H1 (cell line): ENCODE measurements around the gene HEBP1. TPM values are rescaled to one million over a fixed set of nuclear protein-coding genes. Genes with fewer than 3 reads are reported as not detected.

Experiments
- CHD2 ChIP-seq: IDR thresholded peaks from 2 replicates; pipeline ENCODE4 v1.6.1; 2012; ENCODE audit warnings: low read length, improper control_type of control experiment
- CTCF ChIP-seq, 3 experiments: IDR thresholded peaks; 1 replicate in 2 of 3; 2 replicates in 1 of 3; pipeline versions ENCODE4 v1.5.1 to v1.6.1; 2011; ENCODE audit warnings: low read length in 3 of 3, mild to moderate bottlenecking in 3 of 3, inconsistent platforms in 2 of 3, low read depth in 1 of 3, moderate library complexity in 1 of 3; ENCODE audit not compliant: insufficient read depth in 1 of 3; ENCODE audit errors: control extremely low read depth in 1 of 3
- MAFK ChIP-seq: IDR thresholded peaks from 2 replicates; pipeline ENCODE4 v1.6.1; 2012; ENCODE audit warnings: low read depth, mild to moderate bottlenecking, improper control_type of control experiment, low read length
- SRF ChIP-seq: IDR thresholded peaks from 2 replicates; pipeline ENCODE4 v1.6.1; 2011; ENCODE audit warnings: mild to moderate bottlenecking, low read depth, low read length, moderate library complexity
- polyA plus RNA-seq, 7 experiments: library from polyadenylated mRNA; depleted of rRNA in 3 of 7; stranded (reverse) in 5 of 7; unstranded in 2 of 7; fragments of >200 nt in 5 of 7; fragments of 200-250 nt in 2 of 7; gene quantifications; 1 replicate in 5 of 7; 2 replicates in 1 of 7; 4 replicates in 1 of 7; pipeline versions ENCODE4 v1.2.1 to v1.2.3, GENCODE V29; 2011 to 2013; ENCODE audit warnings: missing spikeins in 2 of 7, mixed read lengths in 2 of 7
- total RNA-seq: library from RNA; stranded (reverse); fragmentation: NEBNext Ultra II Directional; extraction: Animal tissue kit (Norgen Biotek cat#: 25700); gene quantifications from 2 replicates; pipeline ENCODE4 v1.2.1, GENCODE V29; 2021

The HEBP1 gene
- total and polyA plus RNA-seq, 2 of the 8 experiments (the other 6 are each of a cell fraction or from before 2014, with no cell fraction given), result 30.8 to 56.1 TPM

DNA sequence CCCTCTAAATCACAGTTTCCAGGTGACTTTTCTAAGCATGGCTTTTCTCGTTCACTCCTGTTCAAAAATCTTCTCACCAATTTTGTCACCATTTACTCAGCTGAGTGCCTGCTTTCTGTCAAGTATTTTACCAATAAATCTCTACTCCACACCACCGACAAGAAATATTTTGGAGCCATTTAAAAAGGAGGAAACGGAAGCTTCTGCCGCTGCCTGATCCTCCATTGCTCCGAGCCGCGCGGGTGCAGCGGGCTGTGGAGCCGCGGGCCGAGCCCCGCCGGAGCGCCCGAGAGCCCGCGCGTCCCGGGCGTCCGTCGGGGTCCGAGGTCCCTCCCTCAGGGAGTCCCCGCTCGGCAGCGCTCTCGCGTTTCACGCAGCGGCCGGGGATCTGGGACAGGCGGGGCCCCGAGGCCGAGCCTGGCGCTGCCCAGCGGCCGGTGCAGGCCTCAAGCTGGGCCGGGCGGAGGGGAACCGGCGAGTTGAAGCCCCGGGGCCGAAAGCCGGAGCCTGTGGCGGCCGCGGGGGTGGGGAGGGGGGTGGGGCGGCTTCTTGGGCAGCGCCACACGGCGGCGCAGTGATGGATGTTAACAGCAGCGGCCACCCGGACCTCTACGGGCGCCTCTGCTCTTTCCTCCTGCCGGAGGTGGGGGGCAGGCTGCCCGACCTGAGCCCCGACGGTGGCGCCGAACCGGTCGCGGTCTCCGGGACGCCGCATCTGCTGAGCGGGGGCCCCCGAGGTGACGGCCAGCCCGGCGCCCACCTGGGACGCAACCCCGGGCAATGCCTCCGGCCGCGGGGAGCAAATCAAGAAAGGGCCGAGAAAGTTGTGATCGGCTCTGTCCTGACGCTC lies 1.1 kb upstream of the HEBP1 start (continued):
- peak; percentile 8 to 40 (median 30) for TF ChIP-seq CTCF (IDR thresholded peaks at IDR 0.05; ENCODE audit: control extremely low read depth in 1 of 3, insufficient read depth in 1 of 3, low read depth in 1 of 3, low read length in 3 of 3)
- TF ChIP-seq MAFK, result no peak
- TF ChIP-seq CHD2, result no peak
- TF ChIP-seq SRF, result no peak
